Panc1 (cell line): ENCODE measurements around the gene PLK5. TPM values are rescaled to one million over a fixed set of nuclear protein-coding genes. Genes with fewer than 3 reads are reported as not detected.

Source experiments
- ATAC-seq: fragments of 200-7000 bp; cut with Tn5 transposase; 2 replicates; pipeline ENCODE4 v1.9.1; 2020; ENCODE audit warnings: mild to moderate bottlenecking, moderate library complexity
- BruUV-seq: library from RNA; stranded (reverse); fragments of 400-500 nt; replicated peaks from 2 replicates; lab custom pipeline; 2021; lab: Mats Ljungman, UMichigan
- CTCF ChIA-PET: fragments of 300-600 bp; sonication (Branson Sonifier 250); formaldehyde crosslinking; loops from one replicate; lab custom pipeline; 2022; ENCODE audit warnings: antibody characterized with exemption; lab: Charles Lee
- POLR2A ChIA-PET: fragments of 300-600 bp; sonication (Branson Sonifier 250); formaldehyde crosslinking; loops from one replicate; lab custom pipeline; 2022; ENCODE audit warnings: antibody characterized with exemption; lab: Charles Lee
- DNase-seq: peaks from one replicate; pipeline ENCODE4 v3.0.0-alpha.2; 2010; ENCODE audit warnings: low read depth, low spot score
- H3K27ac ChIP-seq: 2 replicates; pipeline ENCODE4 v1.5.1; 2011; ENCODE audit warnings: mild to moderate bottlenecking, low read length, inconsistent platforms
- H3K27me3 ChIP-seq: fragments of 200-500 bp; sonication (Bioruptor generic); 2 replicates; pipeline ENCODE4 v1.6.0; 2014; ENCODE audit warnings: low read length, inconsistent platforms; ENCODE audit not compliant: control insufficient read depth, insufficient read depth
- H3K36me3 ChIP-seq: fragments of 200-500 bp; sonication (Bioruptor generic); 2 replicates; pipeline ENCODE4 v1.5.1; 2014; ENCODE audit warnings: inconsistent platforms, mild to moderate bottlenecking, low read length, moderate library complexity; ENCODE audit not compliant: control insufficient read depth, insufficient read depth
- H3K4me1 ChIP-seq: 2 replicates; pipeline ENCODE4 v1.5.1; 2011; ENCODE audit warnings: inconsistent platforms, mild to moderate bottlenecking, low read length, moderate library complexity; ENCODE audit not compliant: control insufficient read depth, insufficient read depth
- H3K4me3 ChIP-seq, 2 experiments: 2 replicates each; pipeline ENCODE4 v1.5.1; 2011 to 2012; ENCODE audit warnings: low read depth in 2 of 2, low read length in 2 of 2, mild to moderate bottlenecking in 2 of 2, inconsistent platforms in 1 of 2, moderate library complexity in 1 of 2
- H3K9me3 ChIP-seq: fragments of 200-500 bp; sonication (Bioruptor generic); 2 replicates; pipeline ENCODE4 v1.5.1; 2014; ENCODE audit warnings: low read depth, mild to moderate bottlenecking, inconsistent platforms, low read length, moderate library complexity; ENCODE audit not compliant: control insufficient read depth, insufficient read depth
- CTCF ChIP-seq: fragments of 450-650 bp; IDR thresholded peaks from 2 replicates; pipeline ENCODE4 v1.5.1; 2017; ENCODE audit warnings: mild to moderate bottlenecking
- POLR2AphosphoS5 ChIP-seq: IDR thresholded peaks from 2 replicates; pipeline ENCODE4 v1.6.1; 2012; ENCODE audit warnings: mild to moderate bottlenecking, low read depth, low read length, moderate library complexity
- SIN3A ChIP-seq: IDR thresholded peaks from 2 replicates; pipeline ENCODE4 v1.6.1; 2012; ENCODE audit warnings: low read depth, mild to moderate bottlenecking, low read length, moderate library complexity, borderline replicate concordance; ENCODE audit not compliant: insufficient read depth
- TCF7L2 ChIP-seq: IDR thresholded peaks from 2 replicates; pipeline ENCODE4 v1.6.1; 2011; ENCODE audit warnings: mild to moderate bottlenecking, low read depth, low read length, inconsistent platforms
- in situ Hi-C: cut with HindIII; loops from 2 replicates; pipeline ENCODE4 v1.10.0; 2016; ENCODE audit warnings: low sequenced_read_pairs, low pct_unique_long_range_greater_than_20kb
- intact Hi-C: fragments of 100-400 bp; cut with micrococcal nuclease; formaldehyde crosslinking; loops from one replicate; pipeline ENCODE4 v1.10.0; 2022; ENCODE audit not compliant: unreplicated experiment
- total RNA-seq: library from RNA; stranded (reverse); gene quantifications from one replicate; pipeline ENCODE4 v1.2.1, GENCODE V29; 2021; ENCODE audit not compliant: unreplicated experiment
- TF ChIP-seq, protein P1 (sequence below), 2 experiments: IDR thresholded peaks; 2 replicates each; pipeline ENCODE4 v1.6.1; 2011 to 2012; ENCODE audit warnings: low read depth in 2 of 2, control low read depth in 1 of 2, low read length in 1 of 2, mild to moderate bottlenecking in 1 of 2, moderate library complexity in 1 of 2; ENCODE audit not compliant: insufficient read depth in 1 of 2

The PLK5 gene
- total RNA-seq, 1 experiment from 2014 or later = not detected

GRCh38 chr19:1563251-1563650, 39.4 kb downstream of the PLK5 start:
- no peak overlapping the region for H3K4me3 ChIP-seq
- ChIA-PET POLR2A (no interaction called here), CTCF (no interaction called here)
- intact Hi-C loops (no loop called here), in situ Hi-C loops (no loop called here)
- BruUV-seq = no TSS peak
- H3K4me1 ChIP-seq = no peaks in the 10 kb centered on the region; the same call in 1 of the 2 replicates
- no peaks in the 10 kb centered on the region; the same call in 1 of the 2 replicates for H3K36me3 ChIP-seq
- no peaks in the 10 kb centered on the region for H3K9me3 ChIP-seq
- ATAC-seq = no peak
- H3K27me3 ChIP-seq = no peaks in the 10 kb centered on the region
- no peak for DNase-seq
- no peak for TF ChIP-seq POLR2AphosphoS5
- no peak for TF ChIP-seq TCF7L2
- no peak overlapping the region for H3K27ac ChIP-seq

DNA sequence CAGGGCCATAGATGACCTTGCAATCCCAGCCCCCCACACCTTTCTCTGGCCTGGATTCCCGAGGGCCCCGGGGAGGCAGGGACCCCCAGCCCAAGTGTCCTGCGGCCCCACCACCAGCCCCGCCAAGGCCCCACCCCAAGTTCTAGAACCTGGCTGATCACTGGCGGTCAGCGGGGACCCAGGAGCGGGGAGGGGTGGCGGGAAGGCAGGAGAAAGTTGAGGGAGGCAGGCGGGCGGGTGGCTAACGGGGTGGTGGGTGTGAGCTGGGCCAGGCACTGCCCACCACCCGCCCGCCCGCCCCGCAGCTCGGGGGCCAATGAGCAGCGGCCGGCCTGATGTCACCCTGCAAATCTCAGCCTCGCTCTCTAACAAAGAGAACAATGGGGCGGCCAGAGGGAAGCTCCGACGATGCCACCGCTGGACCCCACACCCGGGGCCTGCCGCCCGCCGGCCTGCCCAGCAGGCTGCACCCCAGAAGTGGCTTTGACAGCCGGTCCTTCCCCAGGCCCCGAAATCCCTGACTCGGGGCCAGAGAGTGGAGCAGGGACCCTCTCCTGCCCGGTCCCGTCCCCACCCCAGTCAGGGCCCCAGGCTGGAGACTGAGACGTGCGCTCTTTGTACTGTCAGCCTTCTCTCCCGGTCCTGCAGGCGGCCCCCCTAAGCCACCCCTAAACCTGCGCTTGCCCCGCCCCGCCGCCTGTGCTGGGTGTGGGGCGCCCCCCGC, 42.7 kb downstream of the PLK5 start:
- intact Hi-C loops = no loop called here
- ChIA-PET CTCF (interaction anchor here (0.5 kb wide), 1 partner anchor 264 kb away, joined by 3 read pairs; no protein-coding TSS in a partner anchor), POLR2A (no interaction called here)
- TF ChIP-seq TCF7L2 = no peak
- peak; percentile 55; the same call in 1 of the 2 replicates for TF ChIP-seq SIN3A
- in situ Hi-C loops = no loop called here
- BruUV-seq = no TSS peak
- no peak overlapping the region for H3K27ac ChIP-seq
- no peaks in the 10 kb centered on the region for H3K9me3 ChIP-seq
- no peaks in the 10 kb centered on the region; the same call in 1 of the 2 replicates for H3K4me1 ChIP-seq
- DNase-seq (no peak), ATAC-seq (peak; percentile 82)
- peak overlapping the region; percentile 59 to 63 for H3K4me3 ChIP-seq
- no peaks in the 10 kb centered on the region; the same call in 1 of the 2 replicates for H3K36me3 ChIP-seq
- no peaks in the 10 kb centered on the region for H3K27me3 ChIP-seq

DNA sequence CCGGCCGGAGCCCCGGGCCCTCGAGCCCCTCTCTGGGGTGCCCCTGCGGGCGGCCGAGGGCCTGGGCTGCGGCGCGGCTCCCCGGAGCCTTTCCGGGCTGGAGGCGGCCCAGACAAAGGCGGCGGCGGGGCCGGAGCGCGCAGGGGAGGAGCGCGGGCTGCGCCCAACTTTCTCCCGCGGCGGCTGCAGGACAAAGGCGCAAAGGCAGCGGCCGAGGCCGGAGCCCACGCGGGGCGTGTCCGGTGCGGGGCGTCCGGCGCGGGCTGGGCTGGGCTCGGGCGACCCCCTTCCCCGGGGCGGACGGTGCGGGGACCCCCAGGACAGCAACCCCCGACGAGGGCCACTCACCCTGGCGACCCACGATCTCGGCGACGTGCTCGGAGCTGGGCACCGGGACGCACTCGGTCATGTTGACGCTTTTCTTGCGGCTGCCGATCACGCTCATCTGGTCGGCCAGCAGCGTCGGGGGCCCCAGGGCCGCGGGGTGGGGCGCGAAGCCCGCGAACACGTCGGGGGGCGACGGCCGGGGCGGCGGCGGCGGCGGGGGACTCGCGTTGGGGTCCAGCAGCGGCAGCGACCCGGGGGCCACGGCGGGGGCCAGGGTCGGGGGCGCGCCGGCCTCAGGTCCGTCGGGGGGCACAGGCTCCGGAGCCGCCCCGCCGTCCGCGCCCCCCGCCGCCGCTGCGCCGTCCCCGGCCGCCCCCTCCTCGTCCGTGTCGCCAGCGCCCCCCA, 43.4 kb downstream of the PLK5 start:
- H3K4me3 ChIP-seq = peak overlapping the region; percentile 59 to 63
- H3K36me3 ChIP-seq = no peaks in the 10 kb centered on the region; the same call in 1 of the 2 replicates
- TF ChIP-seq TCF7L2 (no peak), POLR2AphosphoS5 (no peak), SIN3A (no peak), CTCF (no peak)
- TF ChIP-seq, protein P1, sequence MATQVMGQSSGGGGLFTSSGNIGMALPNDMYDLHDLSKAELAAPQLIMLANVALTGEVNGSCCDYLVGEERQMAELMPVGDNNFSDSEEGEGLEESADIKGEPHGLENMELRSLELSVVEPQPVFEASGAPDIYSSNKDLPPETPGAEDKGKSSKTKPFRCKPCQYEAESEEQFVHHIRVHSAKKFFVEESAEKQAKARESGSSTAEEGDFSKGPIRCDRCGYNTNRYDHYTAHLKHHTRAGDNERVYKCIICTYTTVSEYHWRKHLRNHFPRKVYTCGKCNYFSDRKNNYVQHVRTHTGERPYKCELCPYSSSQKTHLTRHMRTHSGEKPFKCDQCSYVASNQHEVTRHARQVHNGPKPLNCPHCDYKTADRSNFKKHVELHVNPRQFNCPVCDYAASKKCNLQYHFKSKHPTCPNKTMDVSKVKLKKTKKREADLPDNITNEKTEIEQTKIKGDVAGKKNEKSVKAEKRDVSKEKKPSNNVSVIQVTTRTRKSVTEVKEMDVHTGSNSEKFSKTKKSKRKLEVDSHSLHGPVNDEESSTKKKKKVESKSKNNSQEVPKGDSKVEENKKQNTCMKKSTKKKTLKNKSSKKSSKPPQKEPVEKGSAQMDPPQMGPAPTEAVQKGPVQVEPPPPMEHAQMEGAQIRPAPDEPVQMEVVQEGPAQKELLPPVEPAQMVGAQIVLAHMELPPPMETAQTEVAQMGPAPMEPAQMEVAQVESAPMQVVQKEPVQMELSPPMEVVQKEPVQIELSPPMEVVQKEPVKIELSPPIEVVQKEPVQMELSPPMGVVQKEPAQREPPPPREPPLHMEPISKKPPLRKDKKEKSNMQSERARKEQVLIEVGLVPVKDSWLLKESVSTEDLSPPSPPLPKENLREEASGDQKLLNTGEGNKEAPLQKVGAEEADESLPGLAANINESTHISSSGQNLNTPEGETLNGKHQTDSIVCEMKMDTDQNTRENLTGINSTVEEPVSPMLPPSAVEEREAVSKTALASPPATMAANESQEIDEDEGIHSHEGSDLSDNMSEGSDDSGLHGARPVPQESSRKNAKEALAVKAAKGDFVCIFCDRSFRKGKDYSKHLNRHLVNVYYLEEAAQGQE (IDR thresholded peaks at IDR 0.05; ENCODE audit: insufficient read depth in 1 of 2, low read depth in 2 of 2, low read length in 1 of 2) = no peak
- in situ Hi-C loops (no loop called here), intact Hi-C loops (no loop called here)
- ATAC-seq = peak; percentile 36
- ChIA-PET POLR2A (no interaction called here), CTCF (interaction anchor here (0.5 kb wide), 1 partner anchor 263 kb away, joined by 3 read pairs; no protein-coding TSS in a partner anchor)
- no peaks in the 10 kb centered on the region for H3K9me3 ChIP-seq
- no peak for DNase-seq
- no peaks in the 10 kb centered on the region; the same call in 1 of the 2 replicates for H3K4me1 ChIP-seq
- H3K27me3 ChIP-seq = no peaks in the 10 kb centered on the region
- H3K27ac ChIP-seq = no peak overlapping the region
- BruUV-seq = no TSS peak
